Measurements from ENCODE around the gene IFNA16. TPM values are rescaled to one million over a fixed set of nuclear protein-coding genes. Genes with fewer than 3 reads are reported as not detected.
"Not testable (repeated sequence)": the region's sequence is repeated elsewhere in the genome, so short reads cannot be mapped to it uniquely, and the experiment has no call there.

The IFNA16 gene
- total and polyA plus RNA-seq, 8 donors = not detected

GRCh38 chr9:21210311-21210710 lies 6.8 kb downstream of the IFNA16 start:
- TF ChIP-seq POLR2AphosphoS5 (IDR thresholded peaks at IDR 0.05) = no peak
- no peak for TF ChIP-seq POLR2A (IDR thresholded peaks at IDR 0.05)
- no peak for TF ChIP-seq CTCF (IDR thresholded peaks at IDR 0.05)
- TF ChIP-seq EP300 (IDR thresholded peaks at IDR 0.05) = no peak
- 86 to 97% (median 93%) methylated on average over 3 to 7 of the region's 7 CpGs for WGBS, 5 donors
- intact Hi-C loops (cut with DNase I; ENCODE audit: low total_unique reads) = no loop called here
- H3K9me3 ChIP-seq = no peaks in the 10 kb centered on the region
- H3K36me3 ChIP-seq = no peaks in the 10 kb centered on the region
- H3K27ac ChIP-seq = no peak overlapping the region
- H3K4me1 ChIP-seq = no peaks in the 10 kb centered on the region
- DNase-seq = no peak
- no peak overlapping the region for H3K4me3 ChIP-seq
- H3K27me3 ChIP-seq = no peaks in the 10 kb centered on the region

GRCh38 chr9:21207043-21207442 lies 10.1 kb downstream of the IFNA16 start, which contains the start of gene IFNA10:
IFNA10 (minus strand) TSS chr9:21207143; CDS start chr9:21207097, 46 bp downstream.
- H3K27me3 ChIP-seq; H3K4me1 ChIP-seq; intact Hi-C loops (cut with DNase I; ENCODE audit: low total_unique reads); H3K27ac ChIP-seq; H3K4me3 ChIP-seq; H3K9me3 ChIP-seq; H3K36me3 ChIP-seq; DNase-seq: not testable (repeated sequence)
- 77 to 88% (median 81%) methylated on average over 3 of the region's 3 CpGs for WGBS, 5 donors

DNA sequence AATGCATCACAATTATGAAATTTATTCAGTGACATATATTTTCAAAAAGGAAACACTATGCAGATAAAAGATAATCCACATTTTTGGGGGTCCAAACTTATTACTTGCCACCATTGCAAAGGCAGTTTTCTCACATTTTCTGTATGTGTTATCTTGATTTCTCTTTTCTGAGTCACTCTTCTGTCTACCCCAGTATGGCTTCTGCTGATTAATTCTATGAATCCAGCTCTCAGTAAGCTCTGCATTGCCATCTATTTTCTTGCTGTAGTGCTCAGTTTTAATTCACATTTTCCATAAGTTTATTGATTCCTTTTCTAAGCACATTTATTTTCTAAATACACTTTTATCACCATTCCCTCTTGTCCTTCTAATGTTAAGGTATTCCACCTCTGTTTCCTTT lies 11.9 kb downstream of the IFNA16 start:
- no peak for DNase-seq
- no peaks in the 10 kb centered on the region for H3K4me1 ChIP-seq
- H3K27me3 ChIP-seq = peaks cover 0 to 3% (median 0%) of the 10 kb centered on the region in 3 donors
- H3K36me3 ChIP-seq = no peaks in the 10 kb centered on the region
- intact Hi-C loops (cut with DNase I; ENCODE audit: low total_unique reads) = no loop called here
- TF ChIP-seq POLR2A (IDR thresholded peaks at IDR 0.05) (no peak), CTCF (IDR thresholded peaks at IDR 0.05) (no peak), EP300 (IDR thresholded peaks at IDR 0.05) (no peak), POLR2AphosphoS5 (IDR thresholded peaks at IDR 0.05) (no peak)
- H3K27ac ChIP-seq = no peak overlapping the region
- no peak overlapping the region for H3K4me3 ChIP-seq
- no peaks in the 10 kb centered on the region for H3K9me3 ChIP-seq

DNA sequence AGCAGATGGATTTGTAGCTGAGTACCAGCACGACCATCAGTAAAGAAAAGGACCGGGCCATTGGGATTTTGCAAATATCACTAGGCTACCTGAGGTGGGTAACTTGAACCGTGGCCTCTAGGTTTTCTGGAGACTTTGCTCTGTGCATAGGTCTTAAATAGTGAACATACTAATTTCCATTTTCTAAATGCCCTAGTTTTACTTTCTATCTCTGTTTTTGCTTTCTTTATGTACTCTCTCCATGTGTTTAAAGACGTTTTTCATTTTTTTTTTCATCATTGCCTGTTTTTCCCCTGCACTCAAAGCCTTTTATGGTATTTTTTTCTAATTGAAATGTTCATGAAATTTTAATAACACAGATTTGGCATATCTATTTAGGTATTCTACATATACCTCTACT lies 15.0 kb downstream of the IFNA16 start, which contains the start of gene IFNA7:
Gene IFNA7, minus strand, starts transcription at position 101 of the 400 bp plus-strand sequence. Its CDS starts 40 bp downstream, at position 61.
- H3K9me3 ChIP-seq; H3K36me3 ChIP-seq; H3K27me3 ChIP-seq; H3K4me3 ChIP-seq; H3K4me1 ChIP-seq; intact Hi-C loops (cut with DNase I; ENCODE audit: low total_unique reads); DNase-seq; H3K27ac ChIP-seq: not testable (repeated sequence)
- 58 to 70% (median 61%) methylated on average over 4 of the region's 4 CpGs for WGBS, 5 donors

GRCh38 chr9:21194867-21195776 lies 22.0 kb downstream of the IFNA16 start:
- intact Hi-C loops (cut with DNase I; ENCODE audit: low total_unique reads); H3K27me3 ChIP-seq; H3K4me3 ChIP-seq; H3K4me1 ChIP-seq; H3K27ac ChIP-seq; H3K36me3 ChIP-seq; H3K9me3 ChIP-seq: not testable (repeated sequence)
- WGBS, 5 donors = 42 to 48% (median 44%) methylated on average over 6 of the region's 6 CpGs
- DNase-seq = peak in 1 of 2 donors; percentile 7
- TF ChIP-seq CTCF (IDR thresholded peaks at IDR 0.05) = peak in 3 of 7 experiments; percentile 6 to 22 (median 15)

GRCh38 chr9:21187487-21187886 lies 29.6 kb downstream of the IFNA16 start, which contains the start of gene IFNA4:
IFNA4 (minus strand) TSS chr9:21187587; CDS start chr9:21187531, 56 bp downstream.
- H3K4me3 ChIP-seq; intact Hi-C loops (cut with DNase I; ENCODE audit: low total_unique reads); H3K9me3 ChIP-seq; H3K27ac ChIP-seq; H3K4me1 ChIP-seq; H3K27me3 ChIP-seq; DNase-seq; H3K36me3 ChIP-seq: not testable (repeated sequence)
- 78 to 90% (median 80%) methylated on average over 3 of the region's 3 CpGs for WGBS, 5 donors

DNA sequence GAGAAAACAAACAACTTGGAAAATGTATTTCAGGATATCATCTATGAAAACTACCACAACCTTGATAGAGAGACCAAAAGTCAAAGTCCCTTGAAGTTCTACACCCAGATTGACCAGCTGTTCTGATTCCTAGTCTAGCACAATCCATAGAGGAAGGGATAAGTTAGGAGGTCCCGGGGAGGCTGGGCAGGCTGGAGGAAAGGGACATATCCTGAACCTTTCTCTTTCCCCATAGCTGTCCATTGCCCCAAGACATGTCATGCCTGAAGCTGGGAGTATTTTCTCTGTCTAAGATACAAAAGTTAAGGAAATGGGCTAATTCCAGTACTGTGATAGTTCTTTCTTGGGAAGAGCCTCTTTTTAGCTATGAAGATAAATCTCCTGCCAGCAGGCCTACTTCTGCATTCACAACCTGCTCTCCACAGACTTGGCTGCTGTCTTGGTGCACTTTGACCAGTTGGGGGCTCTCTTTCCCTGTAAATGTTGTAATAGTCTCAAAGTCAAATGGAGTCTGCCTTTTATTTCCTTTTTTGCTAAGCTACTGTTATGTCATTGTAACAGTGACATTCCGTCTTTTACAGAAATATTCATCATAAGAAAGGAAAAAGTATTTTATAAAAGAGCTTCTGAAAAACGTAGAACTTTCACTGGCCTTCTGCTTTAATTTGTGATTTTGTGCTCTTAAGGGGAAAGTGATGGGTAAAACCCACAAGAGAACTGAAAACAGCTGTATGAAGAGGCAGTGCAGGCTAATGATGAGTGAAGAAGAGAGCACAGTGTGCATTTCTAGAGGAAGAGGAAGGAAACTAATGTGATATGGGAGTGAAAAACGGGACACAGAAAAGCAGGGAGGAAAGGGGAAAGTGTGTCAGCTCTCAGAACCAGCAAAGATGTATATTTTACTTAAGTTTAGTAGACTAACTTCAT lies 34.0 kb downstream of the IFNA16 start:
- DNase-seq = peak in 1 of 2 donors; percentile 2
- H3K36me3 ChIP-seq, H3K4me1 ChIP-seq: not testable (repeated sequence)

More for the DNA sequence above, 34.0 kb downstream of the IFNA16 start:
- intact Hi-C loops (cut with DNase I; ENCODE audit: low total_unique reads); H3K27ac ChIP-seq; H3K9me3 ChIP-seq; H3K4me3 ChIP-seq; H3K27me3 ChIP-seq: not testable (repeated sequence)
- WGBS, 5 donors = 31 to 43% (median 36%) methylated on average over 4 of the region's 4 CpGs
